NB4 (cell line): ENCODE measurements around the gene CIROP.

ENCODE experiments used
- DNase-seq: peaks from one replicate; pipeline ENCODE4 v3.0.0; 2010; ENCODE audit warnings: low read depth
- H3K4me3 ChIP-seq: one replicate; pipeline ENCODE4 v1.5.1; 2011; ENCODE audit warnings: mild to moderate bottlenecking, low read depth, low read length, moderate library complexity
- MYC ChIP-seq: IDR thresholded peaks from 2 replicates; pipeline ENCODE4 v1.6.1; 2011; ENCODE audit warnings: low read depth, low read length
- POLR2A ChIP-seq: IDR thresholded peaks from 2 replicates; pipeline ENCODE4 v1.6.1; 2011; ENCODE audit warnings: mild to moderate bottlenecking; ENCODE audit not compliant: insufficient read length; ENCODE audit errors: extremely low read depth
- TF ChIP-seq, protein P1 (sequence below): IDR thresholded peaks from one replicate; pipeline ENCODE4 v1.5.1; 2012; ENCODE audit warnings: low read depth, low read length
- TF ChIP-seq, protein P2 (sequence below): IDR thresholded peaks from 2 replicates; pipeline ENCODE4 v1.6.1; 2011; ENCODE audit warnings: low read depth, low read length

Gene CIROP

DNA sequence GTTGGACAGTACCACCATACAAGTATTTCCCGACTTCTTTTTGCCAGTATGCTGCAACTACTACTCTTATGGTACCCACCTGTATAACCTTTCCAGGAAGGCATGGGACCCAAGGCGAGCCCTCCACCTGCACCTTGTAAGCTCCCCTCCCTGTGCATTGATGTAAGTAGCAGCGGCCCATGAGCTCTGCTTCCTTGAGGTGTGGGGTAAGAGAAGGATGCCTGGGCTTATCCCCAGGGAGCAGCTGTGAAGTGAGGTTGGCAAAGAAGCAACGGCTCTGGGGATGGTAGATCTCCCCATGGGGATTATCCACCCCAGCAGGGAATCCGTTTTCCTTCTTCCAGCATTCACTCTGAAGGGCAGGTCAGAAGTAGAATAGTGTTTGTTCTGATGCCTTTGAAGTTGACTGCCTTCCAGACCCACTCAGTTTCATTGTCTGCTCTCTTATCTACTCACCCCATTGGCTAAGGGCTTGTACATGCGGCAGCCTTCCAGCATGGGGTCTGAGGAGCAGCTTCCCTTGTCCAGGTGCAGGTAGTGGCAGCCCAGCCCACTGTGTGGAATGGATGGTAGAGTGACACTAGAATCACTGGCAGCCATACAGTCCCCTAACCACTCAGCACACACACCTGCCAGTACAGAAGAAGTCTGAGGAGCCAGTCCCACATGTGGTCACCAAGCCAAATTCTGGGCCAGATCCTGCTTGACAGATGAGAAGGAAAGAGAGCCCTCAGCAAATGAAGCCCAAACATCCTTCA is 3.4 kb downstream of the CIROP start:
- TF ChIP-seq, protein P1, sequence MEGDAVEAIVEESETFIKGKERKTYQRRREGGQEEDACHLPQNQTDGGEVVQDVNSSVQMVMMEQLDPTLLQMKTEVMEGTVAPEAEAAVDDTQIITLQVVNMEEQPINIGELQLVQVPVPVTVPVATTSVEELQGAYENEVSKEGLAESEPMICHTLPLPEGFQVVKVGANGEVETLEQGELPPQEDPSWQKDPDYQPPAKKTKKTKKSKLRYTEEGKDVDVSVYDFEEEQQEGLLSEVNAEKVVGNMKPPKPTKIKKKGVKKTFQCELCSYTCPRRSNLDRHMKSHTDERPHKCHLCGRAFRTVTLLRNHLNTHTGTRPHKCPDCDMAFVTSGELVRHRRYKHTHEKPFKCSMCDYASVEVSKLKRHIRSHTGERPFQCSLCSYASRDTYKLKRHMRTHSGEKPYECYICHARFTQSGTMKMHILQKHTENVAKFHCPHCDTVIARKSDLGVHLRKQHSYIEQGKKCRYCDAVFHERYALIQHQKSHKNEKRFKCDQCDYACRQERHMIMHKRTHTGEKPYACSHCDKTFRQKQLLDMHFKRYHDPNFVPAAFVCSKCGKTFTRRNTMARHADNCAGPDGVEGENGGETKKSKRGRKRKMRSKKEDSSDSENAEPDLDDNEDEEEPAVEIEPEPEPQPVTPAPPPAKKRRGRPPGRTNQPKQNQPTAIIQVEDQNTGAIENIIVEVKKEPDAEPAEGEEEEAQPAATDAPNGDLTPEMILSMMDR, result no peak
- TF ChIP-seq MYC, result no peak
- TF ChIP-seq, protein P2, sequence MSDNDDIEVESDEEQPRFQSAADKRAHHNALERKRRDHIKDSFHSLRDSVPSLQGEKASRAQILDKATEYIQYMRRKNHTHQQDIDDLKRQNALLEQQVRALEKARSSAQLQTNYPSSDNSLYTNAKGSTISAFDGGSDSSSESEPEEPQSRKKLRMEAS, result no peak
- no peak for TF ChIP-seq POLR2A
- H3K4me3 ChIP-seq, result no peak overlapping the region
- no peak for DNase-seq

DNA sequence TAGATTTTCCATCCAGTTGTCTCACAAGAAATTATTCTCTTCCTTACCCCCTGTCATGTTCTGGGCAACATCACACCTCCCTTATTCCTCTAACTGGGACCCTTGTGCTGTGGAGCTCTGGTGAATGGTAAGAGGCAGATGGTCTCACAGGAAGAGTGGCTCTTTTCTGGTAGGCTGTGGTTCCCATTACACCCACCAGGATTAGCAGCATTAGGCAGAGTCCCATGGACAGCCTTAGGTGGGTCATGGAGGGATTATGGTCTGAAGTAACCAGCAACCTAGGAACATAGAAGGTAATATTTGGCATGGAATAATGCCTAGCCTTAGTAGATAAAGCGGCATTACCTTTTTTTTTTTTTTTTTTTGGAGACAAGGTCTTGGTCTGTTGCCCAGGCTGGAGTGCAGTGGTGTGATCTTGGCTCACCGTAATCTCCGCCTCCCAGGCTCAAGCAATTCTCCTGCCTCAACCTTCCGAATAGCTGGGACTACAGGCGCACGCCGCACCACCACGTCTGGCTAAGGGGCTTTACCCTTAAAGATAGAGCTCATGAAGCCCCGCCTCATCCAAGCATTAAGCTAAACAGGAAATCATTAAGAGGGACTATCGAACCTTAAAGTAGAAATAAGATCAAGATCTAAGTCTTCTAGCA is 5.5 kb downstream of the CIROP start:
- TF ChIP-seq MYC, result no peak
- TF ChIP-seq, protein P2, result no peak
- TF ChIP-seq POLR2A, result no peak
- TF ChIP-seq, protein P1, result no peak
- H3K4me3 ChIP-seq, result no peak overlapping the region
- no peak for DNase-seq

DNA sequence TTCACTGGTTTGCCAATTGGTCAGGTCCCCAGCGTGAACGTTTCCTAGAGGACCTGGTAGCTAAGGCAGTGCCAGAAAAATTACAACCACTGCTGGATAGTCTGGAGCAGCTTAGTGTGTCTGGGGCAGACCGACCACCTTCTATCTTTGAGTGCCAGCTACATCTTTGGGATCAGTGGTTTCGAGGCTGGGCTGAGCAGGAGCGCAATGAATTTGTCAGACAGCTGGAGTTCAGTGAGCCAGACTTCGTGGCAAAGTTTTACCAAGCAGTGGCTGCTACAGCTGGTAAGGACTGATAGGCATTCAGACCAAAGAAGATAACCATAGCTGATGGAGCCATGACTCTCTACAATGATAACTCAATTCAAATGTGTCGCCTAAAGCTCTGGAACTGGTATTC is 7.0 kb downstream of the CIROP start:
- peak overlapping the region; percentile 88 for H3K4me3 ChIP-seq
- no peak for DNase-seq
- no peak for TF ChIP-seq POLR2A
- TF ChIP-seq, protein P2, result no peak
- TF ChIP-seq, protein P1, result no peak
- no peak for TF ChIP-seq MYC

DNA sequence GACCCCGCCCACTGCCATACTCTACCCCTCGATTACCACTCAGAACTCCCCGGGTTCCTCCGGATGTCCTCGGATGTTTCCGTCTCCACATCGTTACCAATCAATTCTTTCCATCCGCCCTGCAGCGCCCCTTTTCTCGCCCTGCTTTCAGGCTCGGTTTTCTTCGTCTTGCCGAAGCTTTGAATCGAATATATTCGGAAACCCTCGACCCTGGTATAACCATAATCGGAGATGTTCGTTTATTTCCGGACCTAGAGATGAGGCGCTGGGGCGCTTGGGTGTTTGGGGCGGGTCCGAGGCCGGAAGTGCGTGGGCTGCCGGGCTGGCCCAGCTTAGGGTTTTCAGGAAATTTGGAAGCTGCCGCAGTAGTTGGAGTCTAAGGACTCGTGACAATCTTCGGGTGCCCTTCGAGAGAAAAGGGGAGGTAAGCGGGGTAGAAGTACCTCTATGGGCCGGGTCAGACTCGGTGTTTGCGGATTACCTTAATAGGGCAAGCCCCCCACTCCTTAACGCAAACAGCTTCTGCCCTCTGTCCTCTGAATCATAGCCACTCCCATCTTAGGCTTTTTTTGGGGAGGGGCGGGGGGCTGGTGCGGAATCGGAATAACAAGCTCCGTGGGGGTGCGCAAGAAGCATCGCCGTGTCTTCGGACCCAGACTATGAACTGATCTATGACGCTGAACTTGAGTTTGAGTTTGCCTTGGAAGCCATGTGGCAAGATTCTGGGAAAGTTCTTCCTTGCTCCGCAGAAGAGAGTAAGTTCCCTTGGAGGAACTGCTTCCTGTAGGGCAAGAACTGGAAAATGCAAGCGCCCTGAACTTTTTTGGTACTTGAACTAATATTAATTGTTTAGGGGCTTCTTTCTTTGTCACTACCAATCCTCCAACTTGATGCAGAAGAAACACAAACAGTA is 9.3 kb downstream of the CIROP start, which contains the start of gene C14orf119:
Gene C14orf119, plus strand, starts transcription at position 310 of the 913 bp plus-strand sequence. CDS start 2,154 bp downstream, outside the sequence.
- H3K4me3 ChIP-seq, result peak within 1 kb of the TSS; percentile 88
- peak; percentile 99 for DNase-seq
- TF ChIP-seq POLR2A, result peak; percentile 74
- TF ChIP-seq, protein P2, result no peak; the same call in 1 of the 2 replicates

DNA sequence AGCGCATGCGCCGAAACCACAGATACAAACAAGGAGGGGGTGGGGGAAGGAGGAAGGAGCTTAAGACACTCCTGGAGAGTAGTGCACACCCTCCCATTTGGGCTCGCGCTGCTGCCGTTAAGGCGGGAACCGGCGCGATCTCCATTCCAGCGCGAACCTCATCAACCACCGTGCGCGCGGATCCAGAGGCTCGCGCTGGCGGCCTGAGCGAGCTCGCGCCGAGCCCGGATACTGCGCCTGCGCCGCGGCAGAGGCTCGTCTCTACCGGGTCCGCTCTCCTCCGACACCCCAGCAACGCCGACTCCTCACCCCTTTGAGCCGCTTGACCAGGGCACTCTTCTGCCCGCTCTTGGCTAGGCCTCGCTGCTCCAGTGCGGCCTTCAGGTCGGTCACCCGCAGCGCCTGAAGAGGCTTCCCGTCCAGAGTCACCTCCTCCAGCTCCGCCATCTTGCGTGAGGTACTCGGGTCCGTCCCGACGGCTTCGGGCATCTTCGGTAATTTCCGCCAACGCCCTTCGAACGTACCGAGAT is 10.1 kb downstream of the CIROP start, which contains the start of gene ACIN1:
Gene ACIN1, minus strand, starts transcription at position 471 of the 530 bp plus-strand sequence. Its CDS starts 24 bp downstream, at position 447.
- peak within 1 kb of the TSS; percentile 88 for H3K4me3 ChIP-seq
- TF ChIP-seq, protein P2, result no peak
- TF ChIP-seq MYC, result peak; percentile 30; the same call in 1 of the 2 replicates
- peak; percentile 69 for TF ChIP-seq POLR2A
- TF ChIP-seq, protein P1, result no peak
- DNase-seq, result peak; percentile 92
